HG02642 (cell line): ENCODE results near the gene ATP2A3.

ENCODE experiments used
- ATAC-seq: cut with Tn5 transposase; IDR thresholded peaks from one replicate; pipeline ENCODE4 v1.9.1; 2021; ENCODE audit warnings: mild to moderate bottlenecking; ENCODE audit not compliant: unreplicated experiment, poor library complexity

The ATP2A3 gene

DNA sequence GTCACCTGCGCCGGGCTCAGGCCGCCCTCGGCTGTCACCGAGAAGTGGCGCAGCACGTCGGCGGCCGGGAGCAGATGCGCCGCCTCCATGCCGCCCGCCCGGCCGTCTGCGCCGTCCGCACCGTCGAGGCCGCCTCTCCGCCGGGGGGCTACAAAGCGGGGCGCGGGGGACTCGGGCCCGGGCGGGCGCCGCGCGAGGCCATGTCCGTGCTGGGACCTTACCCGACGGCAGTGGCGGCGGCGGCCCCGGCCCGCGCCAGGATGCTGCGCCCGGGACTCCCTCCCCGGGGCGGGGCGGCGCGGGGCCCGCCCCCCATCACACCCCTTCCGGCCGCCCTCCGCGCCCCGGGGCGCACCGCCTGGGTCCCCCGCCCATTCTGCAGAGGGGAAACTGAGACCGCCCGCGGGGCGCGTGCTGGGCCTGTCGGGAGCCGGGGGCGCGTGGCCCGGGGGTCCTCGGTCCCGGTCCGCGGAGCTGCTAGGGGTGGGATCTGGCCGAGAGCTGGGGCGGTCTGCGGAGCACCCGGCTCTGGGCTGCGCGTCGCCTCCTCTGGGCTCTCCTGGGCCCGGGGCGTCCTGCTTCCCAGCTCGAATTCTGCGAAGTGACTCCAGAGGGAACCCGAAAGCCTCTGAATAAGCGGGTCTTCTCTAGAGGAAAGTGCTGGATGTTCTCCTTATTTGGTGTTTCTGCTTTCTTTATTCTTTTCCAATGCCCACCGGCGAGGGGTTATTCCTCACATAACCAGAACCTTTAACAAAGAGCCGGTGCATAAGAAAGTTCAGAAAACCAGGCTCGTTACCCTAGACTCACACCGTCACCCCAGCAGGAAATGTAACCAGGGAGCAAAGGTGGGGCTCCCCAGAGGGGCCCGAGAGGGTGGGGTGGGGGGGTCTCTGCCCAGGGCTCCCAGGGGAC is at the start of gene ATP2A3:
ATP2A3 (minus strand) TSS at position 235 of the 915 bp plus-strand sequence; CDS start at position 89, 146 bp downstream.
- ATAC-seq: peak; percentile 50

DNA sequence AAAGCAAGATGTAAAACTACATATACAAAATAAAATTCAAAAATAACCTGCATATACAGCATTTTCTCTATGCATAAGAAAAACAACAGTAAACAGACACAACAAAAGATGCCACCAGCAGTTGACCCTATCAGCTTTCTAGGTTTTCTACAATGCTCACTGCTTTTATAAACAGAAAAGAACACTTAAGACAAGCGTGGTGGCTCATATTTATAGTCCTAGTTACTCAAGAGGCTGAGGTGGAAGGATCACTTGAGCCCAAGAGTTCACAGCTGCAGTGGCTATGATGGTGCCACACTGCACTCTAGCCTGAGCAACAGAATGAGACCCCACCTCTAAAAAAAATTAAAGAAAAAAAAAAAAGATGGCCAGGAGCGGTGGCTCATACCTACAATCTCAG is 46.5 kb upstream of the ATP2A3 start:
- no peak for ATAC-seq

- ATAC-seq: no peak
These were observed 45.0 kb upstream of the ATP2A3 start for GRCh38 chr17:4009186-4009785.

DNA sequence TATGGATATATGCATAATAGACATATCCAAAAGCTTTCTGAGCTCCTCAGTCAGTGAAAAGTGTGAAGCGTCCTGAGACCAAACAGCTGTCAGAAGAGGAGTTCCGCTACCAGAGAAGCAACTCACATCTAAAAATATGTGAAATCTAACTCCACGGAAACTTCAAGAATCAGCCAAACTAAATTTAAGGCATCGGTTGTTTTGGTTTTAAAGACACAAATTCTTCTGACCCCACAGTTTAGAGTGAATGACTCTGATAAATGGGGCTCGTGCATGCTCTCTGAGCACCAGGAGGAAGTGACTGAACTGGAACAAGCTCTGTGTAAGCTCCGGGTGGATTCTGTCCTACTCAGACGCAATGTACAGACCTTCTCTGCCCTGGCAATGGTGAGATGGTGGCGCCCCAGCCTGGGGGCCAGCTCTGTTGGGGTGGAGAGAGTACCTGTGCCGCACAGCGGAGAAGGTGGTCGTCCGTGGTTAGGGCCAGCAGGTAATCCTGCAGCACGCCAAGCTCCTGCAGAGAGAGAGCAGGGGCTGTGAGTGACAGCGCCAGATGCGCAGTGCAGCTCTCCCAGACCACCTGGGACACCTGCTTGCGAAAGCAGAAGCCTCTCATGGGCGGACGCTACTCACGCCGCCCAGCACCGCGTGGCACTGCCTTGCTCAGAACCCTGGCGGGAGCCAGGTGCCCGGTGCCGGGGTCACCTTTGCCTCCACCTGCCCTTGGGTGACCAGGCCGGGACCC is 44.4 kb upstream of the ATP2A3 start:
- no peak for ATAC-seq

GRCh38 chr17:4008082-4008435 is 43.8 kb upstream of the ATP2A3 start:
- no peak for ATAC-seq

DNA sequence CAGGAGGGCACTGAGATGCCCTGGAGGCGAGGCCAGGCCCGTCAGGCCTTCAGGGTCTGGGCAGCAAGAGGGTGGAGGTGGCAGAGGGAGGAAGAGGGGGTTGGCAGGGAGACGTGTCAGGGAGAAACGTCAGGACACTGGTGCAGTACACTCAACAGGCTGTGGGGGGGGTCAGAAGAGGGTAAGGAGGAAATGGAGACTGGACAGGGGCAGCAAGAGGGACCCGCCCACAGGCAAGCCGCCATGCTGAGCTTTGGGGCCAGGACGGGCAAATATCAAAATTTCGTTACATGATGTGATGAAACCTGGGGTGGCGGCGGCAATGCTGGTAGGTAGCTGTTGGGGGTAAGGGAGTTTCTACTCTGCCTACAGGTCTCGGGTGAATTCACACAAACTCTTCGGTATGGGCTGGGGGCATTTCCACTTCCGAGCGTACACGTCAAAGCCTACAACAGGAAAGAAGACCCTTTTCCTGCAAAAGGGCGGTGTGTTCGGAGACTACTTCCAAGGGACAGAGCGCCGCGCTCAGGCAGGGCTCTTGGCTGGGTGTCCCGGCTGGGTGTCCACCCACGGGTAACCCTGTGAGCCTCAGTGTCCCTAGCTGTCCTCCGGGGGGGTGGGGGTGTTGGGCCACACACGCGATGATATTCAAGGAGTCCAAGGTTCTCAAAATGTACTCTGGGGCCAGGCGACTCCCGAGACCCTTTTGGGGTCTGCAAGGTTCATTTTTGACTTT is 43.3 kb upstream of the ATP2A3 start:
- no peak for ATAC-seq

- ATAC-seq: no peak
These were observed 42.5 kb upstream of the ATP2A3 start for GRCh38 chr17:4006745-4007211.

DNA sequence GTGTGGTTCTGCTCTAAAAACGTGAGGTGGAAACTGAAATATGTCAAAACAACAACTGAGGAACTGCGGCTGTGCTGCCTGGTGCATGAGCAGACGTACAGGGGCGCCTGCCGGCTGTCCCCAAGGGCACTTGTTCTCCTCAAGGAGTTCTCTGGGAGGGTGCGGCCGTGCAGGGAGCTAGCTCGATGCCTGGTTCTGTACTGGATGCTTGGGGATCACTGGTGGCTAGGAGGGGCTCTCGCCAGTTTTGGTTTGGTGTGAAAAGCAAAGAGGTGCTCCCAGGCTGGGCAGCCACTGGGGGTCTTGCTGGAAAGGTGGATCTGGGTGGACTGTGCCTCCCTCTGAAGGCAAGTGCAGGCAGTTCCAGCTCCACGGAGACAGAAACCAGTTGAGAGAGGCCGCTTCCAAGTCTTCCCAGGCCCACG is 41.9 kb upstream of the ATP2A3 start:
- no peak for ATAC-seq

DNA sequence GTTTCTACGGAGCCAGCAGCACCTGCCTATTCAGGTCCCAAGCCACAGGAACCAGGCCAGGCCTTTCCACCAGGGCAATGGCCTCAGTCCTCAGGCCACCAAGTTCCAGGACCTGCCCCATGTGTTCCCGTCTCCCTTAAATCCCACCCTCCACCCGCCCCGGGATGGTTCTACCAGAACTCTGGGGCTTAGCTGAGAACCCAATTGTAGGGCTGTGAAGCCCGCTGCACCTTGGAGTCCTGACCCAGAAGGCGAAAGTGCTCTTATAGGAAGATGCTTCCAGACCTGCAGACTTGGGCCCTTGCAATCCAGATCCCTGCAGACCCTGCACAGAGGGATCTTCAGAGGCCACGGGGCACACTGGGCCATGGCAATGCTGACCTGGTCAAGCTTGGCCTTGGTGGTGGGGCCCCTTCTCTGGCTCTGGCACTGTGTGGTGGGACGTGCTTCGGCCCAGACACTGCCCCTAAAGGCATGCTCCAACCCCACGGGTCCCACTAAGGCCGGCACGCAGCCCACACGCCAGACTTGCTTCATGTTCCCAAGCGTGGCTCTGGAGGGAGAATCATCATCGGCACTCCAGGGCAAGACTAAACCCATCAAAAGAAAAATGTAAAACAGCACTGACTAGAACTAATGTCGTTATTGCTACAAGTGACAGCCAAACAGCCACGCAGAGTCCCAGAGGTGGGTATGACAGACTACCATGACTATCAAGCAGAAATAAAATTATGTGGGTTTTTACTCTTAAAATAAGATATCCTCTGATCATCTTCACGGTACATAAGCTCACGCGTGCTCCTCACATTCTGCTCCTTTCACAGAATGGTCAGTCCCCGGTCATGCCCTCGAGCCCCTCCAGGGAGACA is 41.3 kb upstream of the ATP2A3 start:
- no peak for ATAC-seq

GRCh38 chr17:4004517-4005295 is 40.5 kb upstream of the ATP2A3 start:
- no peak for ATAC-seq

DNA sequence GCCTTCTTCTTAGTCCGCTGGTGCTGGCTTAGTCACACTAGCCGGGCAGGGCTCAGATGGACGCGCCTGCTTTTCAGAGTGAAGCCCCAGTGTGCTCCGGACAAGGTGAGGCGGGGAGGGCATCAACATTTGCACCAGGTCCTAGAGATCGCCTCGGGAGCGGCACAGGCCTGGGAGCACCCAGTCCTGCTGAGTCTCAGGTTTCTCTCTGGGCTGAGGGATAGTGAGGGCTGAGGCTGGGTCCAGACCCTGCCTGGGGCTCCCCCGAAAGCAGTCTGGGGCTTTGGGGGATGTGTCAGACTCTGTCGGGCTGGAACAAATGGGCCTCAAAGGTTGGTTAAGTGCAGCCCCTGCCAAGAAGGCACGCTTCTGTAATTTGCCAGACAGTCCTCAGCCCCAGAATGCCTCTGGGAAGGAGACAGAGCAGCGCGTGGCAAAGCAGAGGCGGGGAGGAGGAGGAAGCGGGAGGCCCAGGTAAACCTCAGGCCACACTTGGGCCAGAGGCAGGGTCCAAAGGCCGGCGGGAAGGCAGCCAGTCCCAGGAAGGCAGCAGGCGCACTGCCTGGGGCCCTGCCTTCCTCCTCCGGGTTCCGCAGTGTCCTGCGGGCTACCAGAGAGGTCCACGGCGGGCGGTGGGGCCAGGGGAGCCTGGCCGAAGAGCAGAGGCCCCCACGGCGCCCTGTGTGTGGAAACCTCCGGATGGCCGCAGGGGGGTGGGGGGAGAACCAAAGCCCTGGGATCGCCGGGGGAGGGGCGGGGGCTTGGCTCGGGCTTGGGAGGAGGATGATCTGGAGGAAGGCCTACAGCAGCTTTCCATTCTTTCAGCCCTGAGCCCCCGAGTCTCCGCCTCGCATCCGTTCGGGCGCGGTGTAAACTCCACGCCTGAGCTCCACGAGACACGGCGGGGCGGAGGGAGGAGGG is 39.5 kb upstream of the ATP2A3 start:
- ATAC-seq: no peak

- no peak for ATAC-seq
These were observed 38.9 kb upstream of the ATP2A3 start for GRCh38 chr17:4003131-4003500.

DNA sequence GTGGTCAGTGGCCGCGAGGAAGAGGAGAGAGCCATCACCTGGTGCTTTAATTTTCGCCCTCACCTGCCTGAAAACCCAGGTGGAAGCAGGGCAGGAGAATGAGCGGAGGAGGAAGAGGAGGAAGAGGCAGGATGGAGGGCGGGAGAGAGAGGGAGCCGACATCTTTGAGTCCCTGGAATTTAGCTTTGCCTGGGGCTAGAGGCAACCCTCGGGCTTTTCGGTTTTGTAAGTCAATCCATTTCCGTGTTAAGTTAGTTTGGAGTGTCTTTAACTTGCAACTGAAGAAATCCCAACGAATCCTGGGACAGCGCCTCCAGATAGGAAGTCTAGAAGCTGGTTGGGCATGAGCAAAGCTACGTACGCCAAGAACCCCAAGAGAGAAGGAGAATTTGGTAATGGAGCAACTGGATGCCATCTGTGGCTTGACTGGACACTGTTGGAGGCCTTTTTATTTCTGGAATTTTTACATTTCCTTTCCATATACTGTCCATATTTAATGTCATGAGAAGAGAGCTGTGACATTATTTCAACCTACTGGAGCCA is 36.9 kb upstream of the ATP2A3 start:
- ATAC-seq: no peak

DNA sequence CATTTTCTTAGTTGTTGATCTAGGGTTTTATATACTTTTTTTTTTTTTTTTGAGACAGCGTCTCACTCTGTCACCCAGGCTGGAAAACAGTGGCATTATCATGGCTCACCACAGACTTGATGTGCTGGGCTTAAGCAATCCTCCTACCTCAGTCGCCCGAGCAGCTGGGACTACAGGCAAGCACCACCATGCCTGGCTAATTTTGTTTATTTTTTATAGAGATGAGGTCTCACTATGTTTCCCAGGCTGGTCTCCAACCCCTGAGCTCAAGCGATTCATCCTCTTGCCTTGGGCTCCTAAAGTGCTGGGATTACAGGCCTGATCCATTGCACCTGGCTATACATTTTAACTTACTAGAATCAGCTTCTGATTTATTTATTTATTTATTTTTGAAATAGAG is 34.2 kb upstream of the ATP2A3 start:
- no peak for ATAC-seq

DNA sequence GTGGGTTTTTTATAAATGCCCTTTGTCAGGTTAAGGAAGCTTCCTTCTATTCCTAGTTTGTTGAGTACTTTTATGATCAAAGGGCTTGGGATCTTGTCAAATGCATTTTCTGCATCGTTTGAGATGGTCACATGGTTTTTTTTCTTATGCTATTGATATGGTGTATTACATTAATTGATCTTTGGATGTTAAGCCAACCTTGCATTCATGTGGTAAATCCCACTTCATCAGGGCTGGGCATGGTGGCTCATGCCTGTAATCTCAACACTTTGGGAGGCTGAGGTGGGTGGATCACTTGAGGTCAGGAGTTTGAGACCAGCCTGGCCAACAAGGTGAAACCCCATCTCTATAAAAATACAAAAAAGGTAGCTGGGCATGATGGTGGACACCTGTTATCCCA is 30.8 kb upstream of the ATP2A3 start:
- no peak for ATAC-seq

- no peak for ATAC-seq
These were observed 30.0 kb upstream of the ATP2A3 start for GRCh38 chr17:3994221-3994576.

DNA sequence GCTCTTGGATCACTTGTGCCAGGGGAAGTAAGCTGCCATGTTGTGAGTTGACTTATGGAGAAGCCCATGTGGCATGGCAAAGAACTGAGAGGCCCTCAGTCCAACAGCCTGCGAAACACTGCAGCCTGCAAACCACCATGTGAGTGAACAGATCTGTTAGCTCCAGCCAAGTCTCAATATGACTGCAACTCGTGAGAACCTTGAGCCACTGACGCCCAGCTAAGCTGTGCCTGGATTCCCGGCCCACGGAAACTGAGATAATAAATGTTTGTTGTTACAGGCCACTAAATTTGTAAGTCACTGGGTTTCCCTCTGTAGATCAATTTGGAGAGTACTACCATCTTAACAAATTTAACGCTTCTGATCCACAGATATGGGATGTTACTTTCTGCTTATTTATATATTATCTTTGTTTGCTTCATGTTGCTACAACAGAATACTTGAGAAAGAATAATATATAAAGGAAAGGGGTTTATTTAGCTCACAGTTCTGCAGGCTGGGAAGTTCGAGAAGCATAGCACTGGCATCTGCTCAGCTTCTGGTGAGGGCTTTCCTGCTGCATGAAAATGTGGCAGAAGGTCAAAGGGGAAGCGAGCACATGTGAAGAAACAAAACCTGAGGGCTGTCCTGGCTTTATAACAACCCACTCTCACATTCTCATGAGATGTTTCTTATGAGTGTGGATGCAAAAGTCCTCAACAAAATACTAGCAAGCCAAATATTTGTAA is 29.4 kb upstream of the ATP2A3 start:
- ATAC-seq: no peak
